ENCODE data around the gene STPG4. TPM values are rescaled to one million over a fixed set of nuclear protein-coding genes. Genes with fewer than 3 reads are reported as not detected.

The STPG4 gene
- polyA plus RNA-seq, 1 of the 3 experiments (the other 2 are of a cell fraction), result 0.20 TPM

GRCh38 chr2:47190188-47190881 lies 35.2 kb upstream of the STPG4 start:
- peak overlapping the region; percentile 56 to 100; a peak in 3 of 4 replicates for H3K27ac ChIP-seq (ENCODE audit: low read depth in 2 of 2, low read length in 1 of 2)
- no peaks in the 10 kb centered on the region for H3K9me2 ChIP-seq
- 20% methylated on average over 1 of the region's 1 CpG for WGBS (ENCODE audit: low lambda C conversion rate)
- ChIA-PET CTCF (no interaction called here), POLR2A (no interaction called here)
- H3K9ac ChIP-seq, result peak overlapping the region; percentile 79
- H3K36me3 ChIP-seq (replicated peaks in 1 of 2; ENCODE audit: control insufficient read depth in 1 of 2, insufficient read depth in 2 of 2, low read length in 1 of 2), result no peaks in the 10 kb centered on the region
- H3K4me3 ChIP-seq (ENCODE audit: low read depth in 2 of 2, low read length in 1 of 2), result peak overlapping the region in 1 of 2 experiments; percentile 35; a peak in 1 of 4 replicates
- DNase-seq, result no peak
- H3K4me1 ChIP-seq (ENCODE audit: control insufficient read depth in 1 of 2, insufficient read depth in 2 of 2, low read depth in 1 of 2, low read length in 1 of 2), result peaks cover 46 to 63% of the 10 kb centered on the region in 2 experiments
- peak overlapping the region; percentile 71 for H3K4me2 ChIP-seq
- no peaks in the 10 kb centered on the region for H4K20me1 ChIP-seq (ENCODE audit: insufficient read depth)
- no peaks in the 10 kb centered on the region for H3K27me3 ChIP-seq (ENCODE audit: insufficient read depth)
- H3K79me2 ChIP-seq (ENCODE audit: insufficient read depth), result peaks cover 11% of the 10 kb centered on the region; the same call in 1 of the 2 replicates
- no peaks in the 10 kb centered on the region for H3K9me3 ChIP-seq
- H2AFZ ChIP-seq (ENCODE audit: low read depth), result no peak overlapping the region
- peaks cover 38% of the 10 kb centered on the region for H3F3A ChIP-seq (replicated peaks; ENCODE audit: insufficient read depth)
- TF ChIP-seq NFIC (IDR thresholded peaks at IDR 0.05; ENCODE audit: borderline replicate concordance) (peak; percentile 63), SIN3A (IDR thresholded peaks at IDR 0.05; ENCODE audit: borderline replicate concordance, low read depth, low read length) (0 out of 2 replicates have a peak, but pooled peaks have one; percentile 23), TCF12 (IDR thresholded peaks at IDR 0.05) (peak; percentile 84), NRF1 (IDR thresholded peaks at IDR 0.05; ENCODE audit: low read depth, low read length) (no peak), RXRA (IDR thresholded peaks at IDR 0.05; ENCODE audit: borderline replicate concordance, low read depth) (peak; percentile 67; the same call in 1 of the 2 replicates), USF2 (IDR thresholded peaks at IDR 0.05; ENCODE audit: borderline replicate concordance, low read depth, low read length) (no peak), GATA2 (CRISPR knock-in tag; IDR thresholded peaks at IDR 0.05) (no peak), TEAD4 (IDR thresholded peaks at IDR 0.05; ENCODE audit: borderline replicate concordance, insufficient read depth) (peak; percentile 84), POLR2AphosphoS5 (IDR thresholded peaks at IDR 0.05; ENCODE audit: low read depth, low read length) (peak; percentile 62; the same call in 1 of the 2 replicates), FOSL2 (IDR thresholded peaks at IDR 0.05; ENCODE audit: borderline replicate concordance, low read depth) (peak; percentile 62; the same call in 1 of the 2 replicates), GABPA (IDR thresholded peaks at IDR 0.05; ENCODE audit: low read depth) (0 out of 2 replicates have a peak, but pooled peaks have one; percentile 22), JUND (IDR thresholded peaks at IDR 0.05) (peak; percentile 77; the same call in 1 of the 2 replicates), MAX (IDR thresholded peaks at IDR 0.05; ENCODE audit: low read depth) (peak; percentile 68), FOXM1 (IDR thresholded peaks at IDR 0.05; ENCODE audit: low read depth) (peak; percentile 73; the same call in 1 of the 2 replicates), RCOR1 (IDR thresholded peaks at IDR 0.05; ENCODE audit: low read length) (no peak), YY1 (IDR thresholded peaks at IDR 0.05; ENCODE audit: low read depth) (peak; percentile 51; the same call in 1 of the 2 replicates), SMC3 (IDR thresholded peaks at IDR 0.05; ENCODE audit: low read depth, low read length) (no peak)
- TF ChIP-seq, protein P1, sequence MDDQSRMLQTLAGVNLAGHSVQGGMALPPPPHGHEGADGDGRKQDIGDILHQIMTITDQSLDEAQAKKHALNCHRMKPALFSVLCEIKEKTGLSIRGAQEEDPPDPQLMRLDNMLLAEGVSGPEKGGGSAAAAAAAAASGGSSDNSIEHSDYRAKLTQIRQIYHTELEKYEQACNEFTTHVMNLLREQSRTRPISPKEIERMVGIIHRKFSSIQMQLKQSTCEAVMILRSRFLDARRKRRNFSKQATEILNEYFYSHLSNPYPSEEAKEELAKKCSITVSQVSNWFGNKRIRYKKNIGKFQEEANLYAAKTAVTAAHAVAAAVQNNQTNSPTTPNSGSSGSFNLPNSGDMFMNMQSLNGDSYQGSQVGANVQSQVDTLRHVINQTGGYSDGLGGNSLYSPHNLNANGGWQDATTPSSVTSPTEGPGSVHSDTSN (IDR thresholded peaks at IDR 0.05), result peak; percentile 82; the same call in 1 of the 2 replicates
- TF ChIP-seq, protein P2, sequence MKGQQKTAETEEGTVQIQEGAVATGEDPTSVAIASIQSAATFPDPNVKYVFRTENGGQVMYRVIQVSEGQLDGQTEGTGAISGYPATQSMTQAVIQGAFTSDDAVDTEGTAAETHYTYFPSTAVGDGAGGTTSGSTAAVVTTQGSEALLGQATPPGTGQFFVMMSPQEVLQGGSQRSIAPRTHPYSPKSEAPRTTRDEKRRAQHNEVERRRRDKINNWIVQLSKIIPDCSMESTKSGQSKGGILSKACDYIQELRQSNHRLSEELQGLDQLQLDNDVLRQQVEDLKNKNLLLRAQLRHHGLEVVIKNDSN (IDR thresholded peaks at IDR 0.05; ENCODE audit: borderline replicate concordance, low read depth), result no peak
- TF ChIP-seq, protein P3, sequence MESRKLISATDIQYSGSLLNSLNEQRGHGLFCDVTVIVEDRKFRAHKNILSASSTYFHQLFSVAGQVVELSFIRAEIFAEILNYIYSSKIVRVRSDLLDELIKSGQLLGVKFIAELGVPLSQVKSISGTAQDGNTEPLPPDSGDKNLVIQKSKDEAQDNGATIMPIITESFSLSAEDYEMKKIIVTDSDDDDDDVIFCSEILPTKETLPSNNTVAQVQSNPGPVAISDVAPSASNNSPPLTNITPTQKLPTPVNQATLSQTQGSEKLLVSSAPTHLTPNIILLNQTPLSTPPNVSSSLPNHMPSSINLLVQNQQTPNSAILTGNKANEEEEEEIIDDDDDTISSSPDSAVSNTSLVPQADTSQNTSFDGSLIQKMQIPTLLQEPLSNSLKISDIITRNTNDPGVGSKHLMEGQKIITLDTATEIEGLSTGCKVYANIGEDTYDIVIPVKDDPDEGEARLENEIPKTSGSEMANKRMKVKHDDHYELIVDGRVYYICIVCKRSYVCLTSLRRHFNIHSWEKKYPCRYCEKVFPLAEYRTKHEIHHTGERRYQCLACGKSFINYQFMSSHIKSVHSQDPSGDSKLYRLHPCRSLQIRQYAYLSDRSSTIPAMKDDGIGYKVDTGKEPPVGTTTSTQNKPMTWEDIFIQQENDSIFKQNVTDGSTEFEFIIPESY (IDR thresholded peaks at IDR 0.05; ENCODE audit: borderline replicate concordance, low read depth), result no peak
- TF ChIP-seq, protein P4, sequence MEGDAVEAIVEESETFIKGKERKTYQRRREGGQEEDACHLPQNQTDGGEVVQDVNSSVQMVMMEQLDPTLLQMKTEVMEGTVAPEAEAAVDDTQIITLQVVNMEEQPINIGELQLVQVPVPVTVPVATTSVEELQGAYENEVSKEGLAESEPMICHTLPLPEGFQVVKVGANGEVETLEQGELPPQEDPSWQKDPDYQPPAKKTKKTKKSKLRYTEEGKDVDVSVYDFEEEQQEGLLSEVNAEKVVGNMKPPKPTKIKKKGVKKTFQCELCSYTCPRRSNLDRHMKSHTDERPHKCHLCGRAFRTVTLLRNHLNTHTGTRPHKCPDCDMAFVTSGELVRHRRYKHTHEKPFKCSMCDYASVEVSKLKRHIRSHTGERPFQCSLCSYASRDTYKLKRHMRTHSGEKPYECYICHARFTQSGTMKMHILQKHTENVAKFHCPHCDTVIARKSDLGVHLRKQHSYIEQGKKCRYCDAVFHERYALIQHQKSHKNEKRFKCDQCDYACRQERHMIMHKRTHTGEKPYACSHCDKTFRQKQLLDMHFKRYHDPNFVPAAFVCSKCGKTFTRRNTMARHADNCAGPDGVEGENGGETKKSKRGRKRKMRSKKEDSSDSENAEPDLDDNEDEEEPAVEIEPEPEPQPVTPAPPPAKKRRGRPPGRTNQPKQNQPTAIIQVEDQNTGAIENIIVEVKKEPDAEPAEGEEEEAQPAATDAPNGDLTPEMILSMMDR (IDR thresholded peaks at IDR 0.05), result no peak
- TF ChIP-seq, protein P5, sequence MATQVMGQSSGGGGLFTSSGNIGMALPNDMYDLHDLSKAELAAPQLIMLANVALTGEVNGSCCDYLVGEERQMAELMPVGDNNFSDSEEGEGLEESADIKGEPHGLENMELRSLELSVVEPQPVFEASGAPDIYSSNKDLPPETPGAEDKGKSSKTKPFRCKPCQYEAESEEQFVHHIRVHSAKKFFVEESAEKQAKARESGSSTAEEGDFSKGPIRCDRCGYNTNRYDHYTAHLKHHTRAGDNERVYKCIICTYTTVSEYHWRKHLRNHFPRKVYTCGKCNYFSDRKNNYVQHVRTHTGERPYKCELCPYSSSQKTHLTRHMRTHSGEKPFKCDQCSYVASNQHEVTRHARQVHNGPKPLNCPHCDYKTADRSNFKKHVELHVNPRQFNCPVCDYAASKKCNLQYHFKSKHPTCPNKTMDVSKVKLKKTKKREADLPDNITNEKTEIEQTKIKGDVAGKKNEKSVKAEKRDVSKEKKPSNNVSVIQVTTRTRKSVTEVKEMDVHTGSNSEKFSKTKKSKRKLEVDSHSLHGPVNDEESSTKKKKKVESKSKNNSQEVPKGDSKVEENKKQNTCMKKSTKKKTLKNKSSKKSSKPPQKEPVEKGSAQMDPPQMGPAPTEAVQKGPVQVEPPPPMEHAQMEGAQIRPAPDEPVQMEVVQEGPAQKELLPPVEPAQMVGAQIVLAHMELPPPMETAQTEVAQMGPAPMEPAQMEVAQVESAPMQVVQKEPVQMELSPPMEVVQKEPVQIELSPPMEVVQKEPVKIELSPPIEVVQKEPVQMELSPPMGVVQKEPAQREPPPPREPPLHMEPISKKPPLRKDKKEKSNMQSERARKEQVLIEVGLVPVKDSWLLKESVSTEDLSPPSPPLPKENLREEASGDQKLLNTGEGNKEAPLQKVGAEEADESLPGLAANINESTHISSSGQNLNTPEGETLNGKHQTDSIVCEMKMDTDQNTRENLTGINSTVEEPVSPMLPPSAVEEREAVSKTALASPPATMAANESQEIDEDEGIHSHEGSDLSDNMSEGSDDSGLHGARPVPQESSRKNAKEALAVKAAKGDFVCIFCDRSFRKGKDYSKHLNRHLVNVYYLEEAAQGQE (IDR thresholded peaks at IDR 0.05; ENCODE audit: low read depth, low read length), result no peak

Measured in SK-N-SH (cell line).